WTC11 (cell line): Measurements from ENCODE around the gene DTNB. TPM values are rescaled to one million over a fixed set of nuclear protein-coding genes. Genes with fewer than 3 reads are reported as not detected.

Experiments
- ATAC-seq: fragments of 200-7000 bp; cut with Tn5 transposase; 2 replicates; pipeline ENCODE4 v1.10.0; 2021; ENCODE audit warnings: mild to moderate bottlenecking, moderate library complexity
- CTCF ChIA-PET: fragments of 300-600 bp; sonication (Branson Sonifier 250); formaldehyde crosslinking; loops from one replicate; lab custom pipeline; 2021; ENCODE audit warnings: antibody characterized with exemption; lab: Charles Lee
- POLR2A ChIA-PET: fragments of 350-600 bp; sonication (Branson Sonifier 250); formaldehyde crosslinking; loops from one replicate; lab custom pipeline; 2021; ENCODE audit warnings: antibody characterized with exemption; lab: Charles Lee
- DNase-seq: peaks from one replicate; pipeline ENCODE4 v3.0.0; 2021; ENCODE audit warnings: low spot score
- H3K27ac Mint-ChIP-seq: 2 replicates; pipeline ENCODE4 v1.8.0; 2021; ENCODE audit warnings: mixed read lengths
- H3K27me3 Mint-ChIP-seq: 2 replicates; pipeline ENCODE4 v1.8.0; 2021; ENCODE audit warnings: low read depth, mild to moderate bottlenecking, moderate library complexity, mixed read lengths
- H3K36me3 Mint-ChIP-seq: 2 replicates; pipeline ENCODE4 v1.8.0; 2021; ENCODE audit warnings: mixed read lengths
- H3K4me1 Mint-ChIP-seq: 2 replicates; pipeline ENCODE4 v1.8.0; 2022; ENCODE audit warnings: mixed read lengths
- H3K4me3 Mint-ChIP-seq: 2 replicates; pipeline ENCODE4 v1.8.0; 2021; ENCODE audit warnings: mild to moderate bottlenecking, moderate library complexity, mixed read lengths
- H3K9me3 Mint-ChIP-seq: 2 replicates; pipeline ENCODE4 v1.8.0; 2021; ENCODE audit warnings: mixed read lengths
- ETV6 ChIP-seq: sonication (generic); formaldehyde crosslinking; IDR thresholded peaks from 2 replicates; pipeline ENCODE4 v1.8.1; 2022; ENCODE audit warnings: mild to moderate bottlenecking, missing genetic modification reagents
- FOXJ3 ChIP-seq: sonication (generic); formaldehyde crosslinking; IDR thresholded peaks from 2 replicates; pipeline ENCODE4 v1.9.0; 2021; ENCODE audit warnings: missing genetic modification reagents, mild to moderate bottlenecking, borderline replicate concordance
- GABPB1 ChIP-seq: sonication (generic); formaldehyde crosslinking; IDR thresholded peaks from 2 replicates; pipeline ENCODE4 v1.8.1; 2023; ENCODE audit warnings: mild to moderate bottlenecking, missing genetic modification reagents
- RORB ChIP-seq: fragments of 250-450 bp; sonication (Bioruptor Pico); IDR thresholded peaks from 2 replicates; pipeline ENCODE4 v1.9.0; 2021; ENCODE audit warnings: mild to moderate bottlenecking
- SMAD4 ChIP-seq: sonication (generic); formaldehyde crosslinking; IDR thresholded peaks from 2 replicates; pipeline ENCODE4 v1.8.0; 2022; ENCODE audit warnings: mild to moderate bottlenecking, missing genetic modification reagents
- SP1 ChIP-seq: sonication (generic); formaldehyde crosslinking; conservative IDR thresholded peaks from 2 replicates; pipeline ENCODE4 v1.8.1; 2022; ENCODE audit warnings: missing genetic modification reagents
- TEAD1 ChIP-seq: sonication (generic); formaldehyde crosslinking; IDR thresholded peaks from 2 replicates; pipeline ENCODE4 v1.8.0; 2022; ENCODE audit warnings: mild to moderate bottlenecking, missing genetic modification reagents
- ZNF281 ChIP-seq: sonication (generic); formaldehyde crosslinking; IDR thresholded peaks from 2 replicates; pipeline ENCODE4 v1.8.0; 2023; ENCODE audit warnings: mild to moderate bottlenecking, missing genetic modification reagents
- total RNA-seq: library from RNA; stranded (reverse); gene quantifications from 3 replicates; pipeline ENCODE4 v1.2.3, GENCODE V29; 2021
- TF ChIP-seq, protein P1 (sequence below): sonication (generic); formaldehyde crosslinking; conservative IDR thresholded peaks from 2 replicates; pipeline ENCODE4 v1.8.1; 2023; ENCODE audit warnings: mild to moderate bottlenecking, low read depth, missing genetic modification reagents, moderate library complexity
- TF ChIP-seq, protein P2 (sequence below): sonication (generic); formaldehyde crosslinking; IDR thresholded peaks from 2 replicates; pipeline ENCODE4 v1.8.0; 2023; ENCODE audit warnings: missing genetic modification reagents
- TF ChIP-seq, protein P3 (sequence below): sonication (generic); formaldehyde crosslinking; IDR thresholded peaks from 2 replicates; pipeline ENCODE4 v1.8.1; 2022; ENCODE audit warnings: mild to moderate bottlenecking, moderate library complexity, missing genetic modification reagents
- TF ChIP-seq, protein P4 (sequence below): sonication (generic); formaldehyde crosslinking; IDR thresholded peaks from 2 replicates; pipeline ENCODE4 v1.8.1; 2023; ENCODE audit warnings: mild to moderate bottlenecking, missing genetic modification reagents, borderline replicate concordance
- TF ChIP-seq, protein P5 (sequence below): sonication (generic); formaldehyde crosslinking; IDR thresholded peaks from 2 replicates; pipeline ENCODE4 v1.8.1; 2022; ENCODE audit warnings: missing genetic modification reagents, borderline replicate concordance

Gene DTNB
- total RNA-seq, 1 experiment from 2014 or later, result 39.9 TPM

GRCh38 chr2:25523060-25523459 is 150.3 kb downstream of the DTNB start:
- peaks cover 6% of the 10 kb centered on the region for H3K4me1 Mint-ChIP-seq
- ATAC-seq (no peak), DNase-seq (no peak)
- ChIA-PET CTCF (interaction anchor here (0.7 to 1.7 kb wide), 2 partner anchors 16 to 161 kb away, joined by 4 read pairs; no protein-coding TSS in a partner anchor), POLR2A (no interaction called here)
- H3K36me3 Mint-ChIP-seq, result no peaks in the 10 kb centered on the region
- H3K27ac Mint-ChIP-seq, result no peak overlapping the region
- no peaks in the 10 kb centered on the region for H3K9me3 Mint-ChIP-seq
- TF ChIP-seq, protein P1, sequence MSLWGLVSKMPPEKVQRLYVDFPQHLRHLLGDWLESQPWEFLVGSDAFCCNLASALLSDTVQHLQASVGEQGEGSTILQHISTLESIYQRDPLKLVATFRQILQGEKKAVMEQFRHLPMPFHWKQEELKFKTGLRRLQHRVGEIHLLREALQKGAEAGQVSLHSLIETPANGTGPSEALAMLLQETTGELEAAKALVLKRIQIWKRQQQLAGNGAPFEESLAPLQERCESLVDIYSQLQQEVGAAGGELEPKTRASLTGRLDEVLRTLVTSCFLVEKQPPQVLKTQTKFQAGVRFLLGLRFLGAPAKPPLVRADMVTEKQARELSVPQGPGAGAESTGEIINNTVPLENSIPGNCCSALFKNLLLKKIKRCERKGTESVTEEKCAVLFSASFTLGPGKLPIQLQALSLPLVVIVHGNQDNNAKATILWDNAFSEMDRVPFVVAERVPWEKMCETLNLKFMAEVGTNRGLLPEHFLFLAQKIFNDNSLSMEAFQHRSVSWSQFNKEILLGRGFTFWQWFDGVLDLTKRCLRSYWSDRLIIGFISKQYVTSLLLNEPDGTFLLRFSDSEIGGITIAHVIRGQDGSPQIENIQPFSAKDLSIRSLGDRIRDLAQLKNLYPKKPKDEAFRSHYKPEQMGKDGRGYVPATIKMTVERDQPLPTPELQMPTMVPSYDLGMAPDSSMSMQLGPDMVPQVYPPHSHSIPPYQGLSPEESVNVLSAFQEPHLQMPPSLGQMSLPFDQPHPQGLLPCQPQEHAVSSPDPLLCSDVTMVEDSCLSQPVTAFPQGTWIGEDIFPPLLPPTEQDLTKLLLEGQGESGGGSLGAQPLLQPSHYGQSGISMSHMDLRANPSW (CRISPR knock-in tag), result no peak
- TF ChIP-seq GABPB1 (CRISPR knock-in tag) (no peak), TEAD1 (CRISPR knock-in tag) (no peak), ZNF281 (CRISPR knock-in tag) (no peak), RORB (CRISPR knock-in tag) (no peak), SMAD4 (CRISPR knock-in tag) (no peak), SP1 (CRISPR knock-in tag) (no peak), FOXJ3 (no peak), ETV6 (no peak)
- TF ChIP-seq, protein P2, sequence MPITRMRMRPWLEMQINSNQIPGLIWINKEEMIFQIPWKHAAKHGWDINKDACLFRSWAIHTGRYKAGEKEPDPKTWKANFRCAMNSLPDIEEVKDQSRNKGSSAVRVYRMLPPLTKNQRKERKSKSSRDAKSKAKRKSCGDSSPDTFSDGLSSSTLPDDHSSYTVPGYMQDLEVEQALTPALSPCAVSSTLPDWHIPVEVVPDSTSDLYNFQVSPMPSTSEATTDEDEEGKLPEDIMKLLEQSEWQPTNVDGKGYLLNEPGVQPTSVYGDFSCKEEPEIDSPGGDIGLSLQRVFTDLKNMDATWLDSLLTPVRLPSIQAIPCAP, result no peak
- TF ChIP-seq, protein P3, sequence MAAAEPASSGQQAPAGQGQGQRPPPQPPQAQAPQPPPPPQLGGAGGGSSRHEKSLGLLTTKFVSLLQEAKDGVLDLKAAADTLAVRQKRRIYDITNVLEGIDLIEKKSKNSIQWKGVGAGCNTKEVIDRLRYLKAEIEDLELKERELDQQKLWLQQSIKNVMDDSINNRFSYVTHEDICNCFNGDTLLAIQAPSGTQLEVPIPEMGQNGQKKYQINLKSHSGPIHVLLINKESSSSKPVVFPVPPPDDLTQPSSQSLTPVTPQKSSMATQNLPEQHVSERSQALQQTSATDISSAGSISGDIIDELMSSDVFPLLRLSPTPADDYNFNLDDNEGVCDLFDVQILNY (CRISPR knock-in tag), result no peak
- TF ChIP-seq, protein P4, sequence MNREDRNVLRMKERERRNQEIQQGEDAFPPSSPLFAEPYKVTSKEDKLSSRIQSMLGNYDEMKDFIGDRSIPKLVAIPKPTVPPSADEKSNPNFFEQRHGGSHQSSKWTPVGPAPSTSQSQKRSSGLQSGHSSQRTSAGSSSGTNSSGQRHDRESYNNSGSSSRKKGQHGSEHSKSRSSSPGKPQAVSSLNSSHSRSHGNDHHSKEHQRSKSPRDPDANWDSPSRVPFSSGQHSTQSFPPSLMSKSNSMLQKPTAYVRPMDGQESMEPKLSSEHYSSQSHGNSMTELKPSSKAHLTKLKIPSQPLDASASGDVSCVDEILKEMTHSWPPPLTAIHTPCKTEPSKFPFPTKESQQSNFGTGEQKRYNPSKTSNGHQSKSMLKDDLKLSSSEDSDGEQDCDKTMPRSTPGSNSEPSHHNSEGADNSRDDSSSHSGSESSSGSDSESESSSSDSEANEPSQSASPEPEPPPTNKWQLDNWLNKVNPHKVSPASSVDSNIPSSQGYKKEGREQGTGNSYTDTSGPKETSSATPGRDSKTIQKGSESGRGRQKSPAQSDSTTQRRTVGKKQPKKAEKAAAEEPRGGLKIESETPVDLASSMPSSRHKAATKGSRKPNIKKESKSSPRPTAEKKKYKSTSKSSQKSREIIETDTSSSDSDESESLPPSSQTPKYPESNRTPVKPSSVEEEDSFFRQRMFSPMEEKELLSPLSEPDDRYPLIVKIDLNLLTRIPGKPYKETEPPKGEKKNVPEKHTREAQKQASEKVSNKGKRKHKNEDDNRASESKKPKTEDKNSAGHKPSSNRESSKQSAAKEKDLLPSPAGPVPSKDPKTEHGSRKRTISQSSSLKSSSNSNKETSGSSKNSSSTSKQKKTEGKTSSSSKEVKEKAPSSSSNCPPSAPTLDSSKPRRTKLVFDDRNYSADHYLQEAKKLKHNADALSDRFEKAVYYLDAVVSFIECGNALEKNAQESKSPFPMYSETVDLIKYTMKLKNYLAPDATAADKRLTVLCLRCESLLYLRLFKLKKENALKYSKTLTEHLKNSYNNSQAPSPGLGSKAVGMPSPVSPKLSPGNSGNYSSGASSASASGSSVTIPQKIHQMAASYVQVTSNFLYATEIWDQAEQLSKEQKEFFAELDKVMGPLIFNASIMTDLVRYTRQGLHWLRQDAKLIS (CRISPR knock-in tag), result no peak
- TF ChIP-seq, protein P5, sequence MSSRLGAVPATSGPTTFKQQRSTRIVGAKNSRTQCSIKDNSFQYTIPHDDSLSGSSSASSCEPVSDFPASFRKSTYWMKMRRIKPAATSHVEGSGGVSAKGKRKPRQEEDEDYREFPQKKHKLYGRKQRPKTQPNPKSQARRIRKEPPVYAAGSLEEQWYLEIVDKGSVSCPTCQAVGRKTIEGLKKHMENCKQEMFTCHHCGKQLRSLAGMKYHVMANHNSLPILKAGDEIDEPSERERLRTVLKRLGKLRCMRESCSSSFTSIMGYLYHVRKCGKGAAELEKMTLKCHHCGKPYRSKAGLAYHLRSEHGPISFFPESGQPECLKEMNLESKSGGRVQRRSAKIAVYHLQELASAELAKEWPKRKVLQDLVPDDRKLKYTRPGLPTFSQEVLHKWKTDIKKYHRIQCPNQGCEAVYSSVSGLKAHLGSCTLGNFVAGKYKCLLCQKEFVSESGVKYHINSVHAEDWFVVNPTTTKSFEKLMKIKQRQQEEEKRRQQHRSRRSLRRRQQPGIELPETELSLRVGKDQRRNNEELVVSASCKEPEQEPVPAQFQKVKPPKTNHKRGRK (CRISPR knock-in tag), result no peak
- H3K4me3 Mint-ChIP-seq, result no peak overlapping the region
- H3K27me3 Mint-ChIP-seq, result no peaks in the 10 kb centered on the region
